Measurements from ENCODE around the gene LRRC8E. TPM values are rescaled to one million over a fixed set of nuclear protein-coding genes. Genes with fewer than 3 reads are reported as not detected.

Gene LRRC8E
- total and polyA plus RNA-seq, 10 of the 15 experiments (the other 5 are each of a cell fraction or from before 2014, with no cell fraction given), result 0.04 to 0.32 (median 0.25) TPM; not detected in 7

- SMC1A ChIA-PET (ENCODE audit: uncharacterized antibody, unreplicated experiment), result interaction anchor here (1.2 kb wide), 1 partner anchor 17 kb away, joined by 13 read pairs; the partner anchor contains the start of gene SNAPC2
- H3K9me3 ChIP-seq (replicated peaks; ENCODE audit: control insufficient read depth, insufficient read depth, low read length), result no peaks in the 10 kb centered on the region
- peaks cover 14% of the 10 kb centered on the region for H3K4me1 ChIP-seq (ENCODE audit: control insufficient read depth, insufficient read depth, low read length)
- RAD21 ChIA-PET (ENCODE audit: unreplicated experiment), result interaction anchor here (0.6 to 1.6 kb wide), 8 partner anchors 17 to 335 kb away, joined by 3 to 17 read pairs (median 4); partner anchors contain the start of genes SNAPC2 and TIMM44
- peak; percentile 100 for FAIRE-seq
- no peaks in the 10 kb centered on the region for H3K27me3 ChIP-seq (replicated peaks in 1 of 2; ENCODE audit: control insufficient read depth in 2 of 2, insufficient read depth in 2 of 2, low read length in 1 of 2)
- H4K20me1 ChIP-seq (ENCODE audit: control insufficient read depth, insufficient read depth), result peaks cover 9% of the 10 kb centered on the region; the same call in 1 of the 2 replicates
- 2% methylated on average over 79 of the region's 89 CpGs for WGBS (ENCODE audit: insufficient coverage, insufficient replicate concordance, low lambda C conversion rate, missing lambda C conversion rate)
- H3K4me3 ChIP-seq, result peak within 1 kb of the TSS; percentile 95
- peak within 1 kb of the TSS; percentile 99 for H3K4me2 ChIP-seq (ENCODE audit: control insufficient read depth, insufficient read depth)
- peak; percentile 99 for DNase-seq (ENCODE audit: low read depth, low spot score)
- POLR2A ChIA-PET, result interaction anchor here (0.6 to 1.6 kb wide), 7 partner anchors 17 to 1512 kb away, joined by 3 to 27 read pairs (median 5); partner anchors contain the start of gene SNAPC2
- 0 out of 4 replicates have a peak, but pooled peaks cover 0 to 2% of the 10 kb centered on the region in 2 experiments for H3K36me3 ChIP-seq (ENCODE audit: control insufficient read depth in 2 of 2, insufficient read depth in 2 of 2, low read length in 1 of 2)
- peak; percentile 89 for ATAC-seq
- intact Hi-C loops (cut with micrococcal nuclease; ENCODE audit: unreplicated experiment) (loop anchor here (2.0 to 10.0 kb wide), 2 partner anchors 35 to 219 kb away; partner anchors contain the start of gene TRAPPC5), in situ Hi-C loops (cut with MboI) (no loop called here)
- peak within 1 kb of the TSS; percentile 98 for H2AFZ ChIP-seq (ENCODE audit: control insufficient read depth, low read depth, low read length)
- H3K27ac ChIP-seq (ENCODE audit: control insufficient read depth, insufficient read depth), result peak within 1 kb of the TSS; percentile 81
- H3K9ac ChIP-seq (ENCODE audit: control insufficient read depth, insufficient read depth, low read length), result peak within 1 kb of the TSS; percentile 93
- peaks cover 36% of the 10 kb centered on the region for H3K79me2 ChIP-seq (ENCODE audit: control insufficient read depth, insufficient read depth, low read length)
- no TSS peak for BruUV-seq (replicated peaks)
- CTCF ChIA-PET, result interaction anchor here (0.7 to 3.3 kb wide), 8 partner anchors 12 to 335 kb away, joined by 4 to 13 read pairs (median 6); partner anchors contain the start of genes SNAPC2, TIMM44 and TRAPPC5
- TF ChIP-seq BHLHE40 (IDR thresholded peaks at IDR 0.05; ENCODE audit: borderline replicate concordance in 1 of 2, low read depth in 2 of 2, low read length in 1 of 2) (peak; percentile 88 to 94), HDAC2 (IDR thresholded peaks at IDR 0.05) (no peak), PKNOX1 (IDR thresholded peaks at IDR 0.05) (peak; percentile 62), STAT3 (IDR thresholded peaks at IDR 0.05; ENCODE audit: low read depth, low read length) (no peak), POU2F2 (IDR thresholded peaks at IDR 0.05; ENCODE audit: borderline replicate concordance, low read depth, low read length) (0 out of 3 replicates have a peak, but pooled peaks have one; percentile 23), TCF12 (IDR thresholded peaks at IDR 0.05; ENCODE audit: low read depth, low read length) (no peak), EZH2 (IDR thresholded peaks at IDR 0.05; ENCODE audit: borderline replicate concordance, control insufficient read depth, low read depth, low read length) (no peak), RELA (IDR thresholded peaks at IDR 0.05; ENCODE audit: borderline replicate concordance, partially characterized antibody) (peak; percentile 61), FOXK2 (IDR thresholded peaks at IDR 0.05) (no peak), NBN (IDR thresholded peaks at IDR 0.05) (peak; percentile 61; the same call in 1 of the 2 replicates), CBFB (IDR thresholded peaks at IDR 0.05; ENCODE audit: low read depth) (no peak), NR2C1 (IDR thresholded peaks at IDR 0.05) (0 out of 2 replicates have a peak, but pooled peaks have one; percentile 4), CEBPB (IDR thresholded peaks at IDR 0.05; ENCODE audit: borderline replicate concordance in 1 of 2, low read depth in 2 of 2, low read length in 2 of 2) (no peak), RB1 (IDR thresholded peaks at IDR 0.05; ENCODE audit: borderline replicate concordance) (peak; percentile 44), PML (IDR thresholded peaks at IDR 0.05; ENCODE audit: low read length) (peak; percentile 51; the same call in 1 of the 2 replicates), TARDBP (IDR thresholded peaks at IDR 0.05; ENCODE audit: borderline replicate concordance) (no peak), BCL11A (IDR thresholded peaks at IDR 0.05; ENCODE audit: low read depth, low read length) (0 out of 2 replicates have a peak, but pooled peaks have one; percentile 3), IRF4 (IDR thresholded peaks at IDR 0.05; ENCODE audit: low read depth, low read length) (no peak), RAD51 (IDR thresholded peaks at IDR 0.05) (no peak), ZNF687 (IDR thresholded peaks at IDR 0.05) (peak; percentile 83)
These were observed 15.1 kb downstream of the LRRC8E start, which contains the start of gene MAP2K7 for GRCh38 chr19:7903244-7904073. MAP2K7 (plus strand) TSS chr19:7903877; CDS start chr19:7903945, 68 bp downstream.
